ENCODE measurements around the gene ADAMTS8.

Gene ADAMTS8

DNA sequence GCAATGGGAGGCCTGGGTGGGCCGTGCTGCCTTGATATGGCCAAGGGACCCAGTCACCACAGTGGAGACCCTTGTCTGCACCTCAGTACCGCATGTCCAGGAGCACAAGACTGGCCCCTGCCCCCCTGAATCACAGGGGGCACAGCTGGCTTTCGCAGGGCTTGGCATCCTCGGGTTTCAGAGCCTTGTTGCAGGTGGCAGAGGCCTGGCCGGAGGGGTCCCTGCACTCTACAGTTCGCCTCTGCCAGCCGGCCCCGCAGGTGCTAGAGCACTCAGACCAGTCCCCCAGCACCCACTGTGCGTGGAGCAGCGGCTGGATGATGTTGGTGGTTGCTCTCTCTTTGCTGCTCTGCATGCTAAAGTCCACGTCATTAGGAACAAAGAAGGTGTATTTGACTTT, 23.0 kb downstream of the ADAMTS8 start:
- TF ChIP-seq, protein P1, sequence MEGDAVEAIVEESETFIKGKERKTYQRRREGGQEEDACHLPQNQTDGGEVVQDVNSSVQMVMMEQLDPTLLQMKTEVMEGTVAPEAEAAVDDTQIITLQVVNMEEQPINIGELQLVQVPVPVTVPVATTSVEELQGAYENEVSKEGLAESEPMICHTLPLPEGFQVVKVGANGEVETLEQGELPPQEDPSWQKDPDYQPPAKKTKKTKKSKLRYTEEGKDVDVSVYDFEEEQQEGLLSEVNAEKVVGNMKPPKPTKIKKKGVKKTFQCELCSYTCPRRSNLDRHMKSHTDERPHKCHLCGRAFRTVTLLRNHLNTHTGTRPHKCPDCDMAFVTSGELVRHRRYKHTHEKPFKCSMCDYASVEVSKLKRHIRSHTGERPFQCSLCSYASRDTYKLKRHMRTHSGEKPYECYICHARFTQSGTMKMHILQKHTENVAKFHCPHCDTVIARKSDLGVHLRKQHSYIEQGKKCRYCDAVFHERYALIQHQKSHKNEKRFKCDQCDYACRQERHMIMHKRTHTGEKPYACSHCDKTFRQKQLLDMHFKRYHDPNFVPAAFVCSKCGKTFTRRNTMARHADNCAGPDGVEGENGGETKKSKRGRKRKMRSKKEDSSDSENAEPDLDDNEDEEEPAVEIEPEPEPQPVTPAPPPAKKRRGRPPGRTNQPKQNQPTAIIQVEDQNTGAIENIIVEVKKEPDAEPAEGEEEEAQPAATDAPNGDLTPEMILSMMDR (IDR thresholded peaks at IDR 0.05; ENCODE audit: insufficient read depth, low read depth, low read length, missing control alignments), result no peak
- no peak for DNase-seq (ENCODE audit: low read depth)
- H3K4me3 ChIP-seq (ENCODE audit: low read depth, low read length), result no peak overlapping the region

DNA sequence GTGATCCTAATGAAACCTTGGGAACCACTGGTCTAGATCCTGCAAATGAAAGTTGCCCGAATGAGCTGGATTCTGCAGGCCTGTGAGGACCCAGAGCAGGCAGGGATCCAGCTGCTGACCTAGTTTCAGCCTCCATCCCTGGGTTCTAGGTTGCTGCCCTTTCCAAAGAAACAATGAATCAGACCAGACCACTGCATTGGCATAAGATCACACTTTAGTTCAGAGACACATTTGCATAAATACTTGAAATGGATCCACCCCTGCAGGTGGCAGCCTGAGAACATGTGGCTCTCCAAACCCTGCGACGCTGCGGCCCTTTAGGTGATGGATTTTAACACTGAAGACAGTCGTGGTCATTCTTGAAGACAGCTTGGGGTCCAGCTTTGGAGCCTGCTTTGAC, 23.7 kb downstream of the ADAMTS8 start:
- TF ChIP-seq, protein P1 (IDR thresholded peaks at IDR 0.05; ENCODE audit: insufficient read depth, low read depth, low read length, missing control alignments), result no peak
- H3K4me3 ChIP-seq (ENCODE audit: low read depth, low read length), result no peak overlapping the region
- no peak for DNase-seq (ENCODE audit: low read depth)

DNA sequence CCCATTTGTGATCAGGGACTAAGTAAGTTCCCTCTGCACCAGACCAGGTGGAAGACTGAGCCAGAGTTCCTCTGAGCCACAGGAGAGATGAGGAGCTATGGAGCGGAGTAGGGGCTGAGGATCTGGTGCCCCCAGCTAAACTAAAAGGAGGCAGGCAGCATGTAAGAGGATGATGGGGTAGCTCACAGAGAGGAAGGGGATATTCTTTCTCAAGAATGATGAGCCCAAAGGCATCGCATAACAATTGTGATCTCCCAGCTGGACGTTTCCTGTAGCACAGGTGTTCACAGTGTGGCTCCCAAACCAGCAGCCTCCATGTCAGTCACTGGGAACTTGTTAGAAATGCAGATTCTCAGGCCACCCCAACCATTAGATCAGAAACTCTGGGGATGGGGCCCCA, 24.4 kb downstream of the ADAMTS8 start:
- TF ChIP-seq, protein P1 (IDR thresholded peaks at IDR 0.05; ENCODE audit: insufficient read depth, low read depth, low read length, missing control alignments), result no peak
- H3K4me3 ChIP-seq (ENCODE audit: low read depth, low read length), result no peak overlapping the region
- DNase-seq (ENCODE audit: low read depth), result no peak

DNA sequence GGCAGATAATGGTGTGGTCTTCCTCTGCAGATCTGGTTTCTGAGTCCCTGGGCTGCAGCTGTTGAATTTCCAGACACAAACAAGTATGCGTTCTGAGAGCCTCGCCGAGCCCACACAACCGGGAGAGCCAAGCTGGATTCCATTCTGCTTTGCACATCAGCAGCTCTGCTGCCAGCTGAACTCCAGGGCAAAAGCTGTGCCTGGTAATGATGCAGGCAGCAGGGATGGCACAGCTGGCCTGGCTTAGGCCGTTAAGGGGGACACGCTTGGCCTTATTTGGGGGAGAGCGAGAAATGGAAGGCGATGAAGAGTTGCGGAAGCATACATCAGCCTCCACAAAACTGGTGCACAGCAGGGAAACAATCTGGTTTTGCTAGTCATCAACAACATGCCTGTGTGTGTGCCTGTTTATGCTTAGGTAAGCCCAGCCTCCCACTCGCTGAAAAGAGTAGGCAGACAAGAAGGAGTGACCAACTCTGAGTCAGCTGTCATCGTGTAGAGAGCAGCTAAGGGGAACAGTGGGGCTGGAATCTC, 25.1 kb downstream of the ADAMTS8 start:
- no peak for DNase-seq (ENCODE audit: low read depth)
- TF ChIP-seq, protein P1 (IDR thresholded peaks at IDR 0.05; ENCODE audit: insufficient read depth, low read depth, low read length, missing control alignments), result no peak
- no peak overlapping the region for H3K4me3 ChIP-seq (ENCODE audit: low read depth, low read length)

DNA sequence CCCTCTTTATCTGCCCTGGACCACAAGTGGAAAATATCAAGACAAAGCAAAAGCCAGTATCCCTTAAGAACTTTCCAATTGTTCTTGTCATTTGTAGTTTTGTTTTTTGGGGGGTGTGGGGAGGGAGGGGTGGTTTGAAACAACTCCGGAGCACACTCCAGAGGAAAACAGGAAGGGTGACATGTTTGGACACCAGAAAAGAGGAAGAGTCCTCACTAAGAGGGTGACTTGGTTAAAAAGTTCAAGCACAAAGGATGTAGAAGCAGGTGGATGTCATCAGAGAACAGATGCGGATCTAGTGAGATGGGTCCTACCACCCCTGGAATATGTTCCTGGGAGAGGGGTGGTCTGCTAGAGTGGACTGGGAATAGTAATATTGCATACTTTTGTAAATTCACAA, 25.8 kb downstream of the ADAMTS8 start:
- TF ChIP-seq, protein P1 (IDR thresholded peaks at IDR 0.05; ENCODE audit: insufficient read depth, low read depth, low read length, missing control alignments), result no peak
- DNase-seq (ENCODE audit: low read depth), result no peak
- no peak overlapping the region for H3K4me3 ChIP-seq (ENCODE audit: low read depth, low read length)

DNA sequence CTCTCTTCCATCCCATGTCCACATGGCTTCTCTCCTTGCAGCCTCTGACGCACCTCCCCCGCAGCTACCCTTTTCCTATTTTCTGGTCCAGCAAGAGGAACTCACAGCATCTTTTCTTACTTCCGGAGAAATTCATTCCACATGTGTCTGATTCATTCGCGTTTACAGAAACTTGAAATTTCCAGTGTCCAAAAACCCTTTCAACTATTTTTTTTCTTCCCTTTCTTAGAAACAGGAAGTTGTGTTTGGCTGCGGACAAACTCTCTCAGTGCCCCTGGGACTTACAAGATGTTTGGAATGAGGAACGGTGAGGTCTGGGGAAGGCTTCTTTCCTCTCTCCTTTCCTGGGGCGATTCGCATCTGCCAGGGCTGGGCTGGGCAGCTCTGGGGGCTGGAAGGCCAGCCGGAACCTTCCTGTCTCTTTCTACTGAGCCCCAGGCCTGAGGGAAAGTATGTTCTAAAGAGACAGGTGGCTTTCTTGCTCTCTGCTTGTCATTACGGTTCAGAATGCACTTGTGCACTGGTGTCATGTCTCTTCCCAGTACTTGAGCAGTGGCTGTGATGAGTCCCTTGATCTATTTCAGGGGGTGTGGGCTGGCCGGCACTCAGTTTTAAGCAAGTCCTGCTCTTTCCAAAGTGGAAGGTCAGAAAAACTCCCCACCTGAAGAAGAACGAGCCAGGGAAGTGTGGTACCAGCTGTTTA, 27.5 kb downstream of the ADAMTS8 start:
- no peak overlapping the region for H3K4me3 ChIP-seq (ENCODE audit: low read depth, low read length)
- DNase-seq (ENCODE audit: low read depth), result no peak
- TF ChIP-seq, protein P1 (IDR thresholded peaks at IDR 0.05; ENCODE audit: insufficient read depth, low read depth, low read length, missing control alignments), result no peak

DNA sequence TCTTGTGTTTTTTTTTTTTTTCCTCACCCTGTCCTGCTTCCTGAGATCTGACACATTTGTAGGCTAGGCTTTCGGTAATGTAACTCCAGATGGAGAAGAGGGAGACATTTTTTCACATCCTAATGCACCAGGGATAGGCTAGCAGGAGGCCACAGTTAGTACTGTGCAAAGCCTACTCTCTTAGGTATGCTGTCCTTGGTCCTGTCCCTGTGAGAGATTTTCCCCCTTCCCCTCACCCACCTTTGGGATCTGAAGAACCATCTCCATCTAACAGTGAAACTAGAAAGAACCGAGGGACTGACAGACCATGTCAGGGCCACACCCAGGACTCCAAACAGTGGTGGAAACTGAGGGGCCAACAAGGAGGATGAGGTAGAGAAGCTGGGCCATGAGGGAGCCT, 29.2 kb downstream of the ADAMTS8 start:
- TF ChIP-seq, protein P1 (IDR thresholded peaks at IDR 0.05; ENCODE audit: insufficient read depth, low read depth, low read length, missing control alignments), result no peak
- no peak overlapping the region for H3K4me3 ChIP-seq (ENCODE audit: low read depth, low read length)
- DNase-seq (ENCODE audit: low read depth), result no peak

Data from GM12865 (cell line).